GM23338 (cell line): ENCODE results near the gene ALDH7A1. TPM values are rescaled to one million over a fixed set of nuclear protein-coding genes. Genes with fewer than 3 reads are reported as not detected.

ENCODE experiments used
- ATAC-seq: fragments of 200-7000 bp; cut with Tn5 transposase; 3 replicates; pipeline ENCODE4 v1.9.1; 2020
- DNase-seq: peaks from one replicate; pipeline ENCODE4 v3.0.0-alpha.2; 2015; ENCODE audit warnings: low spot score
- H2AFZ ChIP-seq: fragments of 200-600 bp; sonication (generic); 2 replicates; pipeline ENCODE4 v1.8.0; 2016; ENCODE audit warnings: antibody characterized with exemption, mild to moderate bottlenecking, moderate library complexity
- H3F3A ChIP-seq: fragments of 200-600 bp; sonication (generic); replicated peaks from 2 replicates; pipeline ENCODE4 v1.8.0; 2017; ENCODE audit warnings: antibody characterized with exemption, mixed run types, low read depth
- H3K27ac ChIP-seq: fragments of 200-600 bp; sonication (generic); 2 replicates; pipeline ENCODE4 v1.6.1; 2016; ENCODE audit warnings: low read depth
- H3K27me3 ChIP-seq: fragments of 200-600 bp; sonication (generic); 2 replicates; pipeline ENCODE4 v1.8.0; 2016; ENCODE audit warnings: mild to moderate bottlenecking, mixed run types, moderate library complexity; ENCODE audit not compliant: insufficient read depth
- H3K36me3 ChIP-seq: fragments of 200-600 bp; sonication (generic); 2 replicates; pipeline ENCODE4 v1.8.0; 2016; ENCODE audit warnings: mild to moderate bottlenecking; ENCODE audit not compliant: insufficient read depth
- H3K4me1 ChIP-seq: fragments of 200-600 bp; sonication (generic); 2 replicates; pipeline ENCODE4 v1.8.0; 2016; ENCODE audit warnings: mild to moderate bottlenecking, moderate library complexity; ENCODE audit not compliant: insufficient read depth
- H3K4me2 ChIP-seq: fragments of 200-600 bp; sonication (generic); 2 replicates; pipeline ENCODE4 v1.7.1; 2017; ENCODE audit warnings: mixed run types
- H3K4me3 ChIP-seq: fragments of 200-600 bp; sonication (generic); 2 replicates; pipeline ENCODE4 v1.6.1; 2016; ENCODE audit warnings: mixed run types
- H3K79me2 ChIP-seq: fragments of 200-600 bp; sonication (generic); replicated peaks from 2 replicates; pipeline ENCODE4 v1.8.0; 2017; ENCODE audit warnings: mild to moderate bottlenecking; ENCODE audit not compliant: insufficient read depth
- H3K9me2 ChIP-seq: fragments of 200-600 bp; sonication (generic); 2 replicates; pipeline ENCODE4 v1.8.0; 2017; ENCODE audit not compliant: insufficient read depth
- H4K20me1 ChIP-seq: fragments of 200-600 bp; sonication (generic); replicated peaks from 2 replicates; pipeline ENCODE4 v1.8.0; 2017; ENCODE audit warnings: mild to moderate bottlenecking; ENCODE audit not compliant: insufficient read depth
- H3K27ac Mint-ChIP-seq: 2 replicates; pipeline ENCODE4 v1.8.0; 2020; ENCODE audit warnings: inconsistent platforms, mild to moderate bottlenecking, moderate library complexity, mixed read lengths
- H3K27me3 Mint-ChIP-seq: 3 replicates; pipeline ENCODE4 v1.8.0; 2022; ENCODE audit warnings: low read depth, mild to moderate bottlenecking, moderate library complexity, mixed read lengths, inconsistent platforms; ENCODE audit not compliant: insufficient read depth, poor library complexity
- H3K36me3 Mint-ChIP-seq: 3 replicates; pipeline ENCODE4 v1.8.0; 2021; ENCODE audit warnings: low read depth, mild to moderate bottlenecking, inconsistent platforms, moderate library complexity, mixed read lengths
- H3K4me1 Mint-ChIP-seq: 3 replicates; pipeline ENCODE4 v1.8.0; 2020; ENCODE audit warnings: mild to moderate bottlenecking, inconsistent platforms, mixed read lengths
- H3K4me3 Mint-ChIP-seq: 3 replicates; pipeline ENCODE4 v1.8.0; 2021; ENCODE audit warnings: moderate library complexity, mild to moderate bottlenecking, inconsistent platforms, mixed read lengths
- H3K9me3 Mint-ChIP-seq: 3 replicates; pipeline ENCODE4 v1.8.0; 2020; ENCODE audit warnings: moderate library complexity, mild to moderate bottlenecking, inconsistent platforms, mixed read lengths
- CREB1 ChIP-seq: fragments of 250-450 bp; sonication (Bioruptor Pico); IDR thresholded peaks from 2 replicates; pipeline ENCODE4 v1.5.0; 2020; ENCODE audit warnings: low read depth, mild to moderate bottlenecking, moderate library complexity
- ETS1 ChIP-seq: IDR thresholded peaks from 2 replicates; pipeline ENCODE4 v1.6.1; 2016; ENCODE audit warnings: antibody characterized with exemption
- POLR2AphosphoS5 ChIP-seq: IDR thresholded peaks from 2 replicates; pipeline ENCODE4 v1.6.1; 2016; ENCODE audit warnings: antibody characterized with exemption, low read depth
- REST ChIP-seq: IDR thresholded peaks from one replicate; pipeline ENCODE4 v1.6.1; 2018; ENCODE audit warnings: antibody characterized with exemption; ENCODE audit not compliant: unreplicated experiment
- ZNF331 ChIP-seq: fragments of 250-450 bp; sonication (Bioruptor Pico); IDR thresholded peaks from 2 replicates; pipeline ENCODE4 v1.5.0; 2020; ENCODE audit warnings: low read depth, mild to moderate bottlenecking, moderate library complexity
- polyA plus RNA-seq: library from polyadenylated mRNA; unstranded; fragments of >200 nt; fragmentation: Nextera tagmentation; extraction: Ambion mirVana; gene quantifications from 2 replicates; pipeline ENCODE4 v1.2.1, GENCODE V29; 2016
- total RNA-seq: library from RNA; depleted of rRNA; stranded (reverse); fragments of >200 nt; shearing (Covaris generic); gene quantifications from 2 replicates; pipeline ENCODE4 v1.2.3, GENCODE V29; 2014

Gene ALDH7A1
- total and polyA plus RNA-seq, 2 experiments from 2014 or later: 122 to 198 TPM

DNA sequence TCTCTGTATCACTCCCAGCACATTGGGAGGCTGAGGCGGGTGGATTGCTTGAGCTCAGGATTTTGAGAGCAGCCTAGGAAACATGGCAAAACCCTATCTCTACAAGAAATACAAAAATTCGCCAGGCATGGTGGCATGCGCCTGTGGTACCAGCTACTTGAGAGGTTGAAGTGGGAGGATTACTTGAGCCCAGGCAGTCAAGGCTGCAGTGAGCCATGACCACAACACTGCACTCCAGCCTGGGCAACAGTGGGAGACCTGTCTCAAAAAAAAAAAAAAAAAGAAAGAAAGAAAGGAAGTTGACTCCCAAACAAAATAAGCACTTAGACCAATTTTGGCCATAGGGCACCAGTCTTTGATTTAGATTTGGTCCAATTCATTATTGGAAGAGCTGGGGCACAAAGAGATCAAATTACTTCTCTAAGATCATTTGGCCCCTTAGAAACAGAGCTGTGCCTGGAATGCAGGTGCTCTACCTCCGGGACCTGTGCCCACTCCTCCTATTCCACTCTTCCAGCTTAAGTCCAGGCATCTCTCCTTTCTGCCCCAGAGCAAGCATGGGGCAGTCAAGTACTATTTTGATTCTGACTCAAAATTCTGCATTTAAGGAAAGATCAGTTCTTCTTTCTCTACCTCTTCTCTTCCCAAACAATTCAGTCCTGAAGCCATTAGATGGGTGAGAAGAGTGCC, 59.0 kb downstream of the ALDH7A1 start (continued):
- TF ChIP-seq REST (no peak), POLR2AphosphoS5 (no peak), ETS1 (no peak), CREB1 (CRISPR knock-in tag) (no peak)

DNA sequence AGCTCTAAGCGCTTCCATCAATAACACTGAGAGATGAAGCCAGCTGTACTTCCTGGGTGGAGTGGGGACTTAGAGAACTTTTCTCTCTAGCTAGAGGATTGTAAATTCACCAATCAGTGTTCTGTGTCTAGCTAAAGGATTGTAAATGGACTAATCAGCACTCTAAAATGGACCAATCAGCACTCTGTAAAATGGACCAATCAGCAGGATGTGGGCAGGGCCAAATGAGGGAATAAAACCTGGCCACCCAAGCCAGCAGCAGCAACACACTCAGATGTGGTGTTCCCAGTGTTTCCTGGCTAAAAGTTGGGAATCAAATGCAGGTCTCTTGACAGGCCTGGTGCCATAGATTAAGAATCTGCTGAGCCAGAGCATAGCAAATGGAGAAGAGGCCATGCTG, 60.5 kb downstream of the ALDH7A1 start:
- H3K27ac Mint-ChIP-seq: no peak overlapping the region
- H4K20me1 ChIP-seq: no peaks in the 10 kb centered on the region
- DNase-seq (no peak), ATAC-seq (no peak)
- H3K4me3 ChIP-seq: no peak overlapping the region
- no peaks in the 10 kb centered on the region for H3K36me3 ChIP-seq
- H3K27me3 ChIP-seq: no peaks in the 10 kb centered on the region
- no peaks in the 10 kb centered on the region for H3F3A ChIP-seq
- H3K27me3 Mint-ChIP-seq: peaks cover 5% of the 10 kb centered on the region
- 0 out of 3 replicates have a peak, but pooled peaks cover 6% of the 10 kb centered on the region for H3K9me3 Mint-ChIP-seq
- H3K4me1 ChIP-seq: no peaks in the 10 kb centered on the region
- H3K36me3 Mint-ChIP-seq: no peaks in the 10 kb centered on the region
- H3K4me1 Mint-ChIP-seq: peaks cover 3% of the 10 kb centered on the region; the same call in 1 of the 3 replicates
- no peak overlapping the region for H3K27ac ChIP-seq
- no peaks in the 10 kb centered on the region for H3K9me2 ChIP-seq
- no peak overlapping the region for H3K4me3 Mint-ChIP-seq
- no peak overlapping the region for H3K4me2 ChIP-seq
- no peaks in the 10 kb centered on the region for H3K79me2 ChIP-seq
- TF ChIP-seq ZNF331 (CRISPR knock-in tag): no peak
- no peak for TF ChIP-seq REST
- H2AFZ ChIP-seq: no peak overlapping the region
